OCI-LY7 (cell line): ENCODE data around the gene VWA8. TPM values are rescaled to one million over a fixed set of nuclear protein-coding genes. Genes with fewer than 3 reads are reported as not detected.

ENCODE experiments used
- BruUV-seq: library from RNA; stranded (reverse); fragments of 400-500 nt; replicated peaks from 2 replicates; lab custom pipeline; 2021; lab: Mats Ljungman, UMichigan
- CTCF ChIA-PET: fragments of 300-600 bp; sonication (Branson Sonifier 250); formaldehyde crosslinking; loops from one replicate; lab custom pipeline; 2022; ENCODE audit warnings: antibody characterized with exemption; ENCODE audit not compliant: unreplicated experiment; lab: Charles Lee
- POLR2A ChIA-PET: fragments of 300-600 bp; sonication (Branson Sonifier 250); formaldehyde crosslinking; loops from one replicate; lab custom pipeline; 2022; ENCODE audit warnings: antibody characterized with exemption; lab: Charles Lee
- DNase-seq: peaks from one replicate; pipeline ENCODE4 v3.0.0-alpha.2; 2015; ENCODE audit warnings: low spot score
- H2AFZ ChIP-seq: fragments of 200-600 bp; sonication (generic), shearing (Covaris generic); 2 replicates; pipeline ENCODE4 v1.6.1; 2014; ENCODE audit warnings: mild to moderate bottlenecking, antibody characterized with exemption, low read length, moderate library complexity
- H3K27ac ChIP-seq: fragments of 200-600 bp; sonication (generic); 2 replicates; pipeline ENCODE4 v1.5.1; 2014; ENCODE audit warnings: mixed run types, low read depth, mild to moderate bottlenecking, moderate library complexity, low read length, inconsistent platforms; ENCODE audit not compliant: poor library complexity, severe bottlenecking
- H3K36me3 ChIP-seq: fragments of 200-600 bp; sonication (generic); 2 replicates; pipeline ENCODE4 v1.6.1; 2014; ENCODE audit warnings: mild to moderate bottlenecking, antibody characterized with exemption, low read length, moderate library complexity, mixed read lengths; ENCODE audit not compliant: insufficient read depth
- H3K4me1 ChIP-seq: fragments of 200-600 bp; sonication (generic); 2 replicates; pipeline ENCODE4 v1.5.1; 2014; ENCODE audit warnings: mild to moderate bottlenecking, low read length; ENCODE audit not compliant: insufficient read depth, poor library complexity, severe bottlenecking
- H3K4me2 ChIP-seq: fragments of 200-600 bp; sonication (generic); 2 replicates; pipeline ENCODE4 v1.6.1; 2014; ENCODE audit warnings: mild to moderate bottlenecking, low read length
- H3K4me3 ChIP-seq: fragments of 200-600 bp; sonication (generic); 2 replicates; pipeline ENCODE4 v1.5.1; 2014; ENCODE audit warnings: mild to moderate bottlenecking, low read depth, low read length; ENCODE audit not compliant: poor library complexity, severe bottlenecking
- H3K79me2 ChIP-seq: fragments of 200-600 bp; sonication (generic); 2 replicates; pipeline ENCODE4 v1.6.1; 2016; ENCODE audit warnings: low read depth, mild to moderate bottlenecking, low read length, moderate library complexity, mixed read lengths; ENCODE audit not compliant: insufficient read depth
- H3K9me2 ChIP-seq: fragments of 200-600 bp; sonication (generic); 2 replicates; pipeline ENCODE4 v1.6.1; 2016; ENCODE audit warnings: mild to moderate bottlenecking, low read length, mixed read lengths; ENCODE audit not compliant: insufficient read depth
- H3K9me3 ChIP-seq: fragments of 200-600 bp; sonication (generic); 2 replicates; pipeline ENCODE4 v1.6.1; 2014; ENCODE audit warnings: mild to moderate bottlenecking, mixed run types, low read length, mixed read lengths
- H4K20me1 ChIP-seq: fragments of 200-600 bp; sonication (generic); 2 replicates; pipeline ENCODE4 v1.6.1; 2014; ENCODE audit warnings: mild to moderate bottlenecking, antibody characterized with exemption, low read length, moderate library complexity, mixed read lengths; ENCODE audit not compliant: insufficient read depth
- CTCF ChIP-seq: fragments of 200-600 bp; sonication (generic); conservative IDR thresholded peaks from 2 replicates; pipeline ENCODE4 v1.5.1; 2014; ENCODE audit warnings: mild to moderate bottlenecking, antibody characterized with exemption, low read length, moderate library complexity, mixed read lengths
- EZH2phosphoT487 ChIP-seq: fragments of 200-600 bp; sonication (generic); IDR thresholded peaks from 2 replicates; pipeline ENCODE4 v1.6.1; 2018; ENCODE audit warnings: low read depth, borderline replicate concordance, mild to moderate bottlenecking, mixed run types, antibody characterized with exemption, low read length, moderate library complexity, mixed read lengths
- intact Hi-C: fragments of 100-400 bp; cut with micrococcal nuclease; formaldehyde crosslinking; loops from one replicate; pipeline ENCODE4 v1.10.0; 2022; ENCODE audit not compliant: unreplicated experiment
- total RNA-seq, 2 experiments: library from RNA; depleted of rRNA in 1 of 2; stranded (reverse); fragments of >200 nt in 1 of 2; shearing (Covaris generic) in 1 of 2; gene quantifications; 2 replicates each; pipeline ENCODE4 v1.2.3, GENCODE V29; 2014 to 2022

Gene VWA8
- total RNA-seq, 2 experiments from 2014 or later: 26.4 to 31.5 TPM

GRCh38 chr13:41969072-41969471 lies 8.2 kb upstream of the VWA8 start:
- ChIA-PET CTCF (no interaction called here), POLR2A (no interaction called here)
- Histone ChIP-seq H3K27ac (no peak overlapping the region), H3K4me1 (peaks cover 7% of the 10 kb centered on the region), H3K4me2 (no peak overlapping the region), H3K9me3 (0 out of 2 replicates have a peak, but pooled peaks cover 3% of the 10 kb centered on the region), H3K79me2 (no peaks in the 10 kb centered on the region), H3K36me3 (no peaks in the 10 kb centered on the region), H4K20me1 (no peaks in the 10 kb centered on the region), H3K9me2 (no peaks in the 10 kb centered on the region), H3K4me3 (no peak overlapping the region), H2AFZ (no peak overlapping the region)
- TF ChIP-seq CTCF (no peak), EZH2phosphoT487 (no peak)
- intact Hi-C loops: no loop called here
- no peak for DNase-seq
- BruUV-seq: no TSS peak

- Histone ChIP-seq H3K79me2 (no peaks in the 10 kb centered on the region), H3K36me3 (no peaks in the 10 kb centered on the region), H3K9me3 (0 out of 2 replicates have a peak, but pooled peaks cover 3% of the 10 kb centered on the region), H3K4me1 (peaks cover 11% of the 10 kb centered on the region), H3K9me2 (no peaks in the 10 kb centered on the region), H2AFZ (no peak overlapping the region), H3K4me2 (no peak overlapping the region), H3K4me3 (no peak overlapping the region), H3K27ac (no peak overlapping the region), H4K20me1 (no peaks in the 10 kb centered on the region)
- no peak for DNase-seq
- BruUV-seq: no TSS peak
- intact Hi-C loops: no loop called here
- CTCF ChIA-PET: no interaction called here
- POLR2A ChIA-PET: interaction anchor here (0.6 to 1.2 kb wide), 4 partner anchors 14 to 274 kb away, joined by 3 to 4 read pairs (median 4); no protein-coding TSS in a partner anchor
- no peak for TF ChIP-seq EZH2phosphoT487
- TF ChIP-seq CTCF: no peak
Observed at GRCh38 chr13:41966671-41967070, 5.8 kb upstream of the VWA8 start.

- Histone ChIP-seq H3K4me1 (peaks cover 27% of the 10 kb centered on the region), H3K9me3 (no peaks in the 10 kb centered on the region), H3K9me2 (no peaks in the 10 kb centered on the region), H2AFZ (no peak overlapping the region), H3K36me3 (no peaks in the 10 kb centered on the region), H3K4me2 (no peak overlapping the region), H3K79me2 (peaks cover 26% of the 10 kb centered on the region; the same call in 1 of the 2 replicates), H3K27ac (no peak overlapping the region), H4K20me1 (no peaks in the 10 kb centered on the region), H3K4me3 (no peak overlapping the region)
- intact Hi-C loops: no loop called here
- TF ChIP-seq EZH2phosphoT487 (no peak), CTCF (no peak)
- CTCF ChIA-PET: no interaction called here
- POLR2A ChIA-PET: interaction anchor here (1.2 to 2.9 kb wide), 7 partner anchors 9 to 66 kb away, joined by 3 to 10 read pairs (median 6); no protein-coding TSS in a partner anchor
- DNase-seq: no peak
- BruUV-seq: no TSS peak
Observed at GRCh38 chr13:41962994-41963393, 2.1 kb upstream of the VWA8 start.
